ENCODE results near the gene OR2D2.
A peak's percentile ranks its signal among the peaks of the same experiment; 100 is the strongest.
"Not testable (repeated sequence)": the region's sequence is repeated elsewhere in the genome, so short reads cannot be mapped to it uniquely, and the experiment has no call there.

Gene OR2D2

GRCh38 chr11:6900327-6900999, 8.2 kb upstream of the OR2D2 start:
- no peak overlapping the region for H3K27ac ChIP-seq
- no peak for TF ChIP-seq ZFX (IDR thresholded peaks at IDR 0.05; ENCODE audit: borderline replicate concordance)
- peak; percentile 18; the same call in 1 of the 2 replicates for TF ChIP-seq CTCF (IDR thresholded peaks at IDR 0.05)

- TF ChIP-seq ZFX (IDR thresholded peaks at IDR 0.05; ENCODE audit: borderline replicate concordance): no peak
- no peak for TF ChIP-seq CTCF (IDR thresholded peaks at IDR 0.05)
- no peak overlapping the region for H3K27ac ChIP-seq
Measured at GRCh38 chr11:6898911-6899310, 6.6 kb upstream of the OR2D2 start.

GRCh38 chr11:6895010-6895409, 2.7 kb upstream of the OR2D2 start:
- TF ChIP-seq CTCF (IDR thresholded peaks at IDR 0.05): no peak
- TF ChIP-seq ZFX (IDR thresholded peaks at IDR 0.05; ENCODE audit: borderline replicate concordance): no peak
- H3K27ac ChIP-seq: no peak overlapping the region

GRCh38 chr11:6894097-6894496, 1.8 kb upstream of the OR2D2 start:
- TF ChIP-seq CTCF (IDR thresholded peaks at IDR 0.05) (no peak), ZFX (IDR thresholded peaks at IDR 0.05; ENCODE audit: borderline replicate concordance) (no peak)
- H3K27ac ChIP-seq: no peak overlapping the region

GRCh38 chr11:6889835-6890234, 2.5 kb downstream of the OR2D2 start:
- TF ChIP-seq CTCF (IDR thresholded peaks at IDR 0.05) (no peak), ZFX (IDR thresholded peaks at IDR 0.05; ENCODE audit: borderline replicate concordance) (no peak)

GRCh38 chr11:6888830-6889229, 3.5 kb downstream of the OR2D2 start:
- TF ChIP-seq ZFX (IDR thresholded peaks at IDR 0.05; ENCODE audit: borderline replicate concordance): no peak
- no peak for TF ChIP-seq CTCF (IDR thresholded peaks at IDR 0.05)

More at GRCh38 chr11:6889835-6890234, 2.5 kb downstream of the OR2D2 start:
- no peak overlapping the region for H3K27ac ChIP-seq

GRCh38 chr11:6887711-6888110, 4.6 kb downstream of the OR2D2 start:
- not testable (repeated sequence) for H3K27ac ChIP-seq

More at GRCh38 chr11:6888830-6889229, 3.5 kb downstream of the OR2D2 start:
- H3K27ac ChIP-seq: no peak overlapping the region

- no peak overlapping the region for H3K27ac ChIP-seq
- TF ChIP-seq ZFX (IDR thresholded peaks at IDR 0.05; ENCODE audit: borderline replicate concordance) (no peak), CTCF (IDR thresholded peaks at IDR 0.05) (no peak)
Measured at GRCh38 chr11:6882751-6883150, 9.5 kb downstream of the OR2D2 start.
